ENCODE data around the gene PLCD3. TPM values are rescaled to one million over a fixed set of nuclear protein-coding genes. Genes with fewer than 3 reads are reported as not detected.

The PLCD3 gene
- total and polyA plus RNA-seq, 10 of the 15 experiments (the other 5 are each of a cell fraction or from before 2014, with no cell fraction given) = 0.02 to 1.6 (median 0.44) TPM

DNA sequence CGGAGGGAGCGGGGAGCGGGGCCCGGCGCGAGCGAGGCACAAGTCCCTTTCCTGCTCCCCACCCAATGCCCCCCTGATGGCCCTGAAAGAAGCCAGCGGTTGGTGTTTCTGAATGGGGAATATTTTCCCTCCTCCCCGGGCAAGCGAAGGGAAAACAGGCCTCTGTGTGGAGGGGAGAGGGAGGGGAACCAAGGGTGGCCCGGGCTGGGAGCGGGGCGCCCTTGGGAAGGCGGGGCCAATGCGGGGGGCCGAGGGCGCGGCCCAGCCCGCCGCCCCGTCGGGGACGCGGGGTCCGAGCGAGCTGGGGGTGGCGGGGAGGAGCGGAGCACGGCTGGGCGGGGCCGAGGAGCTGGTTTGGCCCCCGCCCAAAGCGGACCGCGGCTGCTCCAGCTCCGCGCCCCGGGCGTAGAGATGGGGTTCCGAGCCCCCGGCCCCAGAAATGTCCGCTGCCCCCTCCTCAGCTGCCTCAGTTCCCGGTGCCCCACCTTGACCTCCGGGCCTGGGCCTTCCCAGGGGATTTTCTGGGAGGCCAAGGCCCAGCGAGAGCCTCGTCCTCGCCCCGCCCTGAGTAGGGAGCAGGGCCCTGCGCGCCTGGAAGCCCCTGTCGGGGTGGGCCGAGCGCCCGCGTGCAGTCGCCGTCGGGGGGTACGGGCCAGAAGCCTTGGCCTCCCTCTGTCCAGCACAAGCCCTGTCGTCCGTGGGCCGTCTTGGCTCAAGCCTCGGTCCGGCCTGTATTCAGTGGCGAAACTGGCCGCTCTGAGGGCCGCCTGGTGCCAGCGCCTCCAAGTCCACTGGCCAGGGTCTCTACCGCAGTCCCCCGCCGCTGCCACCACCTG is 12.1 kb upstream of the PLCD3 start:
- no peak for TF ChIP-seq GATAD2B (conservative IDR thresholded peaks at IDR 0.05; ENCODE audit: low read depth)
- TF ChIP-seq, protein P1, sequence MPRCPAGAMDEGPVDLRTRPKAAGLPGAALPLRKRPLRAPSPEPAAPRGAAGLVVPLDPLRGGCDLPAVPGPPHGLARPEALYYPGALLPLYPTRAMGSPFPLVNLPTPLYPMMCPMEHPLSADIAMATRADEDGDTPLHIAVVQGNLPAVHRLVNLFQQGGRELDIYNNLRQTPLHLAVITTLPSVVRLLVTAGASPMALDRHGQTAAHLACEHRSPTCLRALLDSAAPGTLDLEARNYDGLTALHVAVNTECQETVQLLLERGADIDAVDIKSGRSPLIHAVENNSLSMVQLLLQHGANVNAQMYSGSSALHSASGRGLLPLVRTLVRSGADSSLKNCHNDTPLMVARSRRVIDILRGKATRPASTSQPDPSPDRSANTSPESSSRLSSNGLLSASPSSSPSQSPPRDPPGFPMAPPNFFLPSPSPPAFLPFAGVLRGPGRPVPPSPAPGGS (IDR thresholded peaks at IDR 0.05; ENCODE audit: borderline replicate concordance, insufficient read depth, low read depth, low read length, poor library complexity, severe bottlenecking) = peak; percentile 15
- no peak for TF ChIP-seq SMARCA5 (IDR thresholded peaks at IDR 0.05)
- peak; percentile 51 for TF ChIP-seq POLR2A (IDR thresholded peaks at IDR 0.05; ENCODE audit: low read depth, low read length)
- no peak for TF ChIP-seq MEF2B (IDR thresholded peaks at IDR 0.05; ENCODE audit: partially characterized antibody, poor library complexity, severe bottlenecking)
- no peak for ATAC-seq
- peak overlapping the region; percentile 87 for H3K4me2 ChIP-seq (ENCODE audit: control insufficient read depth, insufficient read depth)
- no TSS peak for BruUV-seq (replicated peaks)
- peak overlapping the region; percentile 67 for H3K9ac ChIP-seq (ENCODE audit: control insufficient read depth, insufficient read depth, low read length)
- no peaks in the 10 kb centered on the region for H4K20me1 ChIP-seq (ENCODE audit: control insufficient read depth, insufficient read depth)
- 31% methylated on average over 48 of the region's 71 CpGs for WGBS (ENCODE audit: insufficient coverage, insufficient replicate concordance, low lambda C conversion rate, missing lambda C conversion rate)
- H3K27me3 ChIP-seq (replicated peaks in 1 of 2; ENCODE audit: control insufficient read depth in 2 of 2, insufficient read depth in 2 of 2, low read length in 1 of 2) = no peaks in the 10 kb centered on the region
- peak overlapping the region; percentile 67 for H3K4me3 ChIP-seq
- H3K4me1 ChIP-seq (ENCODE audit: control insufficient read depth, insufficient read depth, low read length) = peaks cover 18% of the 10 kb centered on the region
- POLR2A ChIA-PET = interaction anchor here (0.5 to 1.6 kb wide), 6 partner anchors 8 to 88 kb away, joined by 3 to 6 read pairs (median 4); partner anchors contain the start of genes ACBD4 and HEXIM2
- H3K79me2 ChIP-seq (ENCODE audit: control insufficient read depth, insufficient read depth, low read length) = peaks cover 20% of the 10 kb centered on the region
- H3K36me3 ChIP-seq (ENCODE audit: control insufficient read depth in 2 of 2, insufficient read depth in 2 of 2, low read length in 1 of 2) = no peaks in the 10 kb centered on the region
- intact Hi-C loops (cut with micrococcal nuclease; ENCODE audit: unreplicated experiment) = loop anchor here (5.0 kb wide), 1 partner anchor 158 kb away; no protein-coding TSS in a partner anchor
- peak overlapping the region; percentile 66 for H2AFZ ChIP-seq (ENCODE audit: control insufficient read depth, low read depth, low read length)
- SMC1A ChIA-PET (ENCODE audit: uncharacterized antibody, unreplicated experiment) = interaction anchor here (0.7 to 1.2 kb wide), 2 partner anchors 9 to 17 kb away, joined by 3 to 10 read pairs; partner anchors contain the start of gene ACBD4
- no peaks in the 10 kb centered on the region for H3K9me3 ChIP-seq (replicated peaks; ENCODE audit: control insufficient read depth, insufficient read depth, low read length)
- in situ Hi-C loops (cut with MboI) = no loop called here
- RAD21 ChIA-PET (ENCODE audit: unreplicated experiment) = interaction anchor here (0.6 to 1.7 kb wide), 3 partner anchors 9 to 253 kb away, joined by 3 to 10 read pairs (median 3); partner anchors contain the start of gene ACBD4
- CTCF ChIA-PET = interaction anchor here (0.6 to 11.0 kb wide), 4 partner anchors 10 to 82 kb away, joined by 3 to 280 read pairs (median 4); partner anchors contain the start of gene ACBD4
- peak overlapping the region; percentile 34; the same call in 1 of the 2 replicates for H3K27ac ChIP-seq (ENCODE audit: control insufficient read depth, insufficient read depth)
- FAIRE-seq = no peak
- no peak for DNase-seq (ENCODE audit: low read depth, low spot score)
